B cell (primary cell): ENCODE data around the gene ZP4. TPM values are rescaled to one million over a fixed set of nuclear protein-coding genes. Genes with fewer than 3 reads are reported as not detected.

Experiments used
- ATAC-seq: fragments of 200-7000 bp; cut with Tn5 transposase; one replicate; pipeline ENCODE4 v1.10.0; 2021; ENCODE audit warnings: low read depth, mild to moderate bottlenecking, moderate number of reproducible peaks, moderate library complexity
- CTCF ChIA-PET: fragments of 350-600 bp; sonication (Branson Sonifier 250); formaldehyde crosslinking; loops from one replicate; lab custom pipeline; 2021; ENCODE audit warnings: antibody characterized with exemption, inconsistent platforms; lab: Charles Lee
- POLR2A ChIA-PET: fragments of 350-600 bp; sonication (Branson Sonifier 250); formaldehyde crosslinking; loops from one replicate; lab custom pipeline; 2021; ENCODE audit warnings: antibody characterized with exemption; lab: Charles Lee
- DNase-seq: peaks from one replicate; pipeline ENCODE4 v3.0.0; 2013
- H2AFZ ChIP-seq: 2 replicates; pipeline ENCODE4 v1.6.1; 2012; ENCODE audit warnings: mild to moderate bottlenecking, low read depth, low read length; ENCODE audit not compliant: insufficient read depth, poor library complexity, severe bottlenecking
- H3K27ac ChIP-seq, 2 donors: 1 replicate in 1 of 2; 2 replicates in 1 of 2; pipeline ENCODE4 v1.5.1; 2012 to 2013; ENCODE audit warnings: low read length in 2 of 2, mild to moderate bottlenecking in 2 of 2, moderate library complexity in 1 of 2
- H3K27me3 ChIP-seq, 4 experiments: fragments of 200-600 bp in 1 of 4; sonication (generic) in 1 of 4; replicated peaks in 1 of 4; 1 replicate in 2 of 4; 2 replicates in 2 of 4; pipeline versions ENCODE4 v1.6.1 to v1.7.0; 2013 to 2016; ENCODE audit warnings: low read length in 3 of 4, mild to moderate bottlenecking in 2 of 4, mixed read lengths in 1 of 4, moderate library complexity in 1 of 4; ENCODE audit not compliant: insufficient read depth in 4 of 4, control insufficient read depth in 3 of 4; ENCODE audit errors: control extremely low read depth in 1 of 4
- H3K36me3 ChIP-seq, 2 experiments: replicated peaks in 1 of 2; 1 replicate in 1 of 2; 2 replicates in 1 of 2; pipeline versions ENCODE4 v1.6.1 to v1.7.1; 2013; ENCODE audit warnings: low read length in 1 of 2; ENCODE audit not compliant: insufficient read depth in 2 of 2, control insufficient read depth in 1 of 2; ENCODE audit errors: control extremely low read depth in 1 of 2, extremely low read depth in 1 of 2
- H3K4me1 ChIP-seq, 2 donors: fragments of 200-600 bp in 1 of 2; sonication (generic) in 1 of 2; 1 replicate in 1 of 2; 2 replicates in 1 of 2; pipeline versions ENCODE4 v1.5.1 to v1.6.1; 2013 to 2017; ENCODE audit warnings: low read length in 2 of 2; ENCODE audit not compliant: control insufficient read depth in 2 of 2, insufficient read depth in 2 of 2
- H3K4me2 ChIP-seq: replicated peaks from 2 replicates; pipeline ENCODE3; 2012; ENCODE audit warnings: mild to moderate bottlenecking, low read depth, low read length; ENCODE audit not compliant: poor library complexity, severe bottlenecking
- H3K4me3 ChIP-seq, 5 experiments: fragments of 200-600 bp in 1 of 5; sonication (generic) in 1 of 5; 1 replicate in 3 of 5; 2 replicates in 2 of 5; pipeline versions ENCODE4 v1.5.1 to v1.7.0; 2011 to 2016; ENCODE audit warnings: low read length in 4 of 5, mild to moderate bottlenecking in 4 of 5, low read depth in 2 of 5, control low read depth in 1 of 5, moderate library complexity in 1 of 5; ENCODE audit not compliant: insufficient read depth in 1 of 5; ENCODE audit errors: control extremely low read depth in 1 of 5, extremely low read depth in 1 of 5
- H3K79me2 ChIP-seq: fragments of 200-600 bp; sonication (generic); one replicate; pipeline ENCODE4 v1.6.0; 2016; ENCODE audit warnings: low read length; ENCODE audit not compliant: control insufficient read depth, insufficient read depth
- H3K9ac ChIP-seq: fragments of 200-600 bp; sonication (generic); 2 replicates; pipeline ENCODE4 v1.6.1; 2017; ENCODE audit warnings: mild to moderate bottlenecking, low read length, moderate library complexity
- H3K9me3 ChIP-seq, 3 donors: one replicate each; pipeline versions ENCODE4 v1.6.1 to v1.7.1; 2013; ENCODE audit warnings: low read length in 2 of 3; ENCODE audit not compliant: control insufficient read depth in 2 of 3, insufficient read depth in 1 of 3; ENCODE audit errors: control extremely low read depth in 1 of 3
- H4K20me1 ChIP-seq: 2 replicates; pipeline ENCODE4 v1.6.0; 2012; ENCODE audit warnings: mild to moderate bottlenecking, low read length; ENCODE audit not compliant: insufficient read depth, control insufficient read depth, poor library complexity, severe bottlenecking
- H3K27ac Mint-ChIP-seq: one replicate; pipeline ENCODE4 v1.8.0; 2021; ENCODE audit warnings: mixed read lengths
- H3K27me3 Mint-ChIP-seq: one replicate; pipeline ENCODE4 v1.8.0; 2021; ENCODE audit warnings: mixed read lengths
- H3K4me1 Mint-ChIP-seq: one replicate; pipeline ENCODE4 v1.8.0; 2021; ENCODE audit warnings: mixed read lengths
- H3K4me3 Mint-ChIP-seq: one replicate; pipeline ENCODE4 v1.8.0; 2021; ENCODE audit warnings: mixed read lengths
- H3K9me3 Mint-ChIP-seq: one replicate; pipeline ENCODE4 v1.8.0; 2022; ENCODE audit warnings: mixed read lengths; ENCODE audit not compliant: insufficient read depth
- CTCF ChIP-seq: fragments of 200-600 bp; IDR thresholded peaks from one replicate; pipeline ENCODE4 v1.8.0; 2022; ENCODE audit warnings: antibody characterized with exemption, mild to moderate bottlenecking
- EZH2 ChIP-seq: IDR thresholded peaks from 2 replicates; pipeline ENCODE4 v1.6.1; 2012; ENCODE audit warnings: borderline replicate concordance, low read depth, mild to moderate bottlenecking, moderate library complexity, low read length; ENCODE audit not compliant: insufficient read depth, poor library complexity, severe bottlenecking
- WGBS: methylation state at CpG from one replicate; pipeline ENCODE4 v1.1.5; 2013; ENCODE audit warnings: missing lambda C conversion rate; ENCODE audit not compliant: insufficient coverage; 5-methylcytosine and 5-hydroxymethylcytosine counted together
- intact Hi-C: fragments of 100-400 bp; cut with micrococcal nuclease; formaldehyde crosslinking; loops from one replicate; pipeline ENCODE4 v1.10.0; 2022
- polyA plus RNA-seq: library from polyadenylated mRNA; depleted of rRNA; stranded (reverse); fragments of >200 nt; gene quantifications from 2 replicates; pipeline ENCODE4 v1.2.3, GENCODE V29; 2012
- total RNA-seq, 2 donors: library from RNA; stranded (reverse); fragments of 120-200 nt in 1 of 2; gene quantifications; 1 replicate in 1 of 2; 2 replicates in 1 of 2; pipeline versions ENCODE4 v1.2.3 to v1.2.4, GENCODE V29; 2013 to 2022

ZP4 gene
- total and polyA plus RNA-seq, 2 donors (not counting 1 experiment from before 2014, with no cell fraction given), result not detected

- 88% methylated on average over 4 of the region's 8 CpGs for WGBS
- no peaks in the 10 kb centered on the region for H3K4me1 ChIP-seq
- peaks cover 0 to 5% (median 0%) of the 10 kb centered on the region in 3 donors for H3K9me3 ChIP-seq
- no peak overlapping the region for H3K9ac ChIP-seq
- no peak for ATAC-seq
- ChIA-PET CTCF (no interaction called here), POLR2A (no interaction called here)
- intact Hi-C loops, result no loop called here
- Mint-ChIP-seq H3K4me1 (no peaks in the 10 kb centered on the region), H3K4me3 (no peak overlapping the region), H3K27ac (no peak overlapping the region), H3K27me3 (no peaks in the 10 kb centered on the region), H3K9me3 (no peaks in the 10 kb centered on the region)
- TF ChIP-seq CTCF, result no peak
- no peak for TF ChIP-seq EZH2
- H3K79me2 ChIP-seq, result no peaks in the 10 kb centered on the region
- H3K4me2 ChIP-seq, result no peak overlapping the region
- H3K27ac ChIP-seq, result no peak overlapping the region
- no peak overlapping the region for H3K4me3 ChIP-seq
- H3K27me3 ChIP-seq, result no peaks in the 10 kb centered on the region
- no peaks in the 10 kb centered on the region for H3K36me3 ChIP-seq
- no peak for DNase-seq
- no peaks in the 10 kb centered on the region for H4K20me1 ChIP-seq
- no peak overlapping the region for H2AFZ ChIP-seq
Observed at GRCh38 chr1:237875291-237875690, 15.4 kb downstream of the ZP4 start.

- intact Hi-C loops, result no loop called here
- H3K79me2 ChIP-seq, result no peaks in the 10 kb centered on the region
- no peak overlapping the region for H3K4me3 Mint-ChIP-seq
- H3K4me1 Mint-ChIP-seq, result no peaks in the 10 kb centered on the region
- WGBS, result 67% methylated on average over 3 of the region's 4 CpGs
- TF ChIP-seq CTCF, result no peak
- no peak for TF ChIP-seq EZH2
- no peak for DNase-seq
- H3K9ac ChIP-seq, result no peak overlapping the region
- H3K4me3 ChIP-seq, result no peak overlapping the region
- no peak overlapping the region for H3K4me2 ChIP-seq
- H3K27ac ChIP-seq, result no peak overlapping the region
- H3K9me3 Mint-ChIP-seq, result no peaks in the 10 kb centered on the region
- CTCF ChIA-PET, result no interaction called here
- ATAC-seq, result no peak
- peaks cover 0 to 5% (median 0%) of the 10 kb centered on the region in 3 donors for H3K9me3 ChIP-seq
- no peaks in the 10 kb centered on the region for H3K36me3 ChIP-seq
- no peaks in the 10 kb centered on the region for H3K27me3 ChIP-seq
- H3K4me1 ChIP-seq, result no peaks in the 10 kb centered on the region
- POLR2A ChIA-PET, result no interaction called here
- H3K27me3 Mint-ChIP-seq, result no peaks in the 10 kb centered on the region
- no peak overlapping the region for H2AFZ ChIP-seq
- H3K27ac Mint-ChIP-seq, result no peak overlapping the region
- H4K20me1 ChIP-seq, result no peaks in the 10 kb centered on the region
Observed at GRCh38 chr1:237873487-237874211, 17.1 kb downstream of the ZP4 start.
